Smooth muscle cell of the brain vasculature (primary cell): ENCODE data around the gene EFHC2.
"Not testable (repeated sequence)": the region's sequence is repeated elsewhere in the genome, so short reads cannot be mapped to it uniquely, and the experiment has no call there.

Experiments used
- DNase-seq: peaks from one replicate; pipeline ENCODE4 v3.0.0-alpha.2; 2012; ENCODE audit warnings: low read depth, low spot score

Gene EFHC2

GRCh38 chrX:44299177-44299576 lies 44.3 kb downstream of the EFHC2 start:
- no peak for DNase-seq

GRCh38 chrX:44291468-44292092 lies 51.9 kb downstream of the EFHC2 start:
- no peak for DNase-seq

- DNase-seq, result no peak
Observed at GRCh38 chrX:44290718-44291117, 52.8 kb downstream of the EFHC2 start.

GRCh38 chrX:44282753-44283152 lies 60.7 kb downstream of the EFHC2 start:
- DNase-seq, result no peak

- no peak for DNase-seq
Observed at GRCh38 chrX:44280116-44280515, 63.4 kb downstream of the EFHC2 start.

- DNase-seq, result no peak
Observed at GRCh38 chrX:44274096-44274495, 69.4 kb downstream of the EFHC2 start.

GRCh38 chrX:44267861-44268260 lies 75.6 kb downstream of the EFHC2 start:
- no peak for DNase-seq

- no peak for DNase-seq
Observed at GRCh38 chrX:44267116-44267515, 76.4 kb downstream of the EFHC2 start.

GRCh38 chrX:44265559-44265958 lies 77.9 kb downstream of the EFHC2 start:
- no peak for DNase-seq

GRCh38 chrX:44264936-44265335 lies 78.5 kb downstream of the EFHC2 start:
- DNase-seq, result no peak

GRCh38 chrX:44261286-44261685 lies 82.2 kb downstream of the EFHC2 start:
- DNase-seq, result no peak

- no peak for DNase-seq
Observed at GRCh38 chrX:44260609-44261008, 82.9 kb downstream of the EFHC2 start.

GRCh38 chrX:44255742-44256141 lies 87.7 kb downstream of the EFHC2 start:
- DNase-seq, result not testable (repeated sequence)

- no peak for DNase-seq
Observed at GRCh38 chrX:44253575-44253942, 89.9 kb downstream of the EFHC2 start.

- not testable (repeated sequence) for DNase-seq
Observed at GRCh38 chrX:44252688-44253574, 90.5 kb downstream of the EFHC2 start.

GRCh38 chrX:44247468-44247867 lies 96.0 kb downstream of the EFHC2 start:
- no peak for DNase-seq

GRCh38 chrX:44246826-44247225 lies 96.6 kb downstream of the EFHC2 start:
- DNase-seq, result no peak

GRCh38 chrX:44245733-44246132 lies 97.7 kb downstream of the EFHC2 start:
- DNase-seq, result no peak

GRCh38 chrX:44244008-44244407 lies 99.5 kb downstream of the EFHC2 start:
- DNase-seq, result no peak

- DNase-seq, result no peak
Observed at GRCh38 chrX:44241546-44241945, 101.9 kb downstream of the EFHC2 start.

GRCh38 chrX:44240036-44240435 lies 103.4 kb downstream of the EFHC2 start:
- DNase-seq, result no peak

- no peak for DNase-seq
Observed at GRCh38 chrX:44239036-44239435, 104.4 kb downstream of the EFHC2 start.

- DNase-seq, result no peak
Observed at GRCh38 chrX:44235534-44235933, 107.9 kb downstream of the EFHC2 start.
